IMR-90 (cell line): Measurements from ENCODE around the gene MAN1C1. TPM values are rescaled to one million over a fixed set of nuclear protein-coding genes. Genes with fewer than 3 reads are reported as not detected.

Experiments used
- ATAC-seq: fragments of 200-7000 bp; cut with Tn5 transposase; 2 replicates; pipeline ENCODE4 v1.9.1; 2020; ENCODE audit warnings: low read depth, mild to moderate bottlenecking, moderate library complexity
- BruUV-seq: library from RNA; stranded (reverse); fragments of 400-500 nt; replicated peaks from 2 replicates; lab custom pipeline; 2021; lab: Mats Ljungman, UMichigan
- CTCF ChIA-PET: fragments of 300-600 bp; formaldehyde crosslinking; extraction: SDS; loops from one replicate; lab custom pipeline; 2021; ENCODE audit warnings: antibody characterized with exemption; lab: Yijun Ruan, JAX
- POLR2A ChIA-PET: fragments of 300-600 bp; sonication (Branson Sonifier 250); formaldehyde crosslinking; loops from one replicate; lab custom pipeline; 2022; ENCODE audit warnings: antibody characterized with exemption; ENCODE audit not compliant: unreplicated experiment; lab: Charles Lee
- DNase-seq: peaks from one replicate; pipeline ENCODE4 v3.0.0; 2013
- H2AFZ ChIP-seq: replicated peaks from 2 replicates; pipeline ENCODE3; 2013; ENCODE audit warnings: low read length, mild to moderate bottlenecking; ENCODE audit not compliant: poor library complexity
- H2AK5ac ChIP-seq: 2 replicates; pipeline ENCODE4 v1.6.1; 2013; ENCODE audit warnings: low read depth, low read length, inconsistent platforms
- H2AK9ac ChIP-seq: replicated peaks from 2 replicates; pipeline ENCODE3; 2013; ENCODE audit warnings: mild to moderate bottlenecking, low read depth, low read length, moderate library complexity; ENCODE audit not compliant: poor library complexity
- H2BK120ac ChIP-seq: 2 replicates; pipeline ENCODE4 v1.6.1; 2013; ENCODE audit warnings: low read depth, low read length, inconsistent platforms
- H2BK15ac ChIP-seq: 3 replicates; pipeline ENCODE4 v1.6.1; 2013; ENCODE audit warnings: low read depth, low read length, inconsistent platforms
- H2BK20ac ChIP-seq: 2 replicates; pipeline ENCODE4 v1.6.1; 2013; ENCODE audit warnings: low read depth, mild to moderate bottlenecking, inconsistent platforms, low read length, moderate library complexity
- H2BK5ac ChIP-seq: 2 replicates; pipeline ENCODE4 v1.6.1; 2013; ENCODE audit warnings: mild to moderate bottlenecking, low read depth, low read length, inconsistent platforms; ENCODE audit not compliant: poor library complexity, severe bottlenecking
- H3K14ac ChIP-seq: replicated peaks from 2 replicates; pipeline ENCODE4 v1.6.1; 2013; ENCODE audit warnings: low read depth, low read length, inconsistent platforms
- H3K18ac ChIP-seq: 2 replicates; pipeline ENCODE4 v1.6.1; 2013; ENCODE audit warnings: low read depth, low read length, control low read depth
- H3K23ac ChIP-seq: 2 replicates; pipeline ENCODE4 v1.6.1; 2013; ENCODE audit warnings: low read depth, low read length, inconsistent platforms
- H3K27ac ChIP-seq: 2 replicates; pipeline ENCODE4 v1.5.1; 2013; ENCODE audit warnings: mild to moderate bottlenecking, control low read depth, low read length; ENCODE audit not compliant: insufficient read depth
- H3K27me3 ChIP-seq: 2 replicates; pipeline ENCODE4 v1.6.1; 2013; ENCODE audit warnings: low read length; ENCODE audit not compliant: control insufficient read depth, insufficient read depth
- H3K36me3 ChIP-seq: 2 replicates; pipeline ENCODE4 v1.6.1; 2013; ENCODE audit warnings: low read length, mixed read lengths; ENCODE audit not compliant: control insufficient read depth, insufficient read depth
- H3K4ac ChIP-seq: 2 replicates; pipeline ENCODE4 v1.6.1; 2013; ENCODE audit warnings: low read depth, low read length, inconsistent platforms
- H3K4me1 ChIP-seq: 2 replicates; pipeline ENCODE4 v1.6.1; 2013; ENCODE audit warnings: low read length, mixed read lengths; ENCODE audit not compliant: control insufficient read depth, insufficient read depth
- H3K4me2 ChIP-seq: 2 replicates; pipeline ENCODE4 v1.6.1; 2013; ENCODE audit warnings: low read depth, mild to moderate bottlenecking, control low read depth, low read length, moderate library complexity
- H3K4me3 ChIP-seq: 2 replicates; pipeline ENCODE4 v1.5.1; 2013; ENCODE audit warnings: low read depth, mild to moderate bottlenecking, control low read depth, low read length, moderate library complexity; ENCODE audit not compliant: insufficient read depth
- H3K56ac ChIP-seq: 2 replicates; pipeline ENCODE4 v1.6.1; 2013; ENCODE audit warnings: low read length, inconsistent platforms; ENCODE audit not compliant: insufficient read depth; ENCODE audit errors: extremely low read depth
- H3K79me1 ChIP-seq, 2 experiments: 2 replicates each; pipeline ENCODE4 v1.6.1; 2013; ENCODE audit warnings: low read length in 2 of 2, inconsistent platforms in 1 of 2, low read depth in 1 of 2
- H3K9ac ChIP-seq: 2 replicates; pipeline ENCODE4 v1.6.1; 2013; ENCODE audit warnings: low read depth, low read length, control low read depth
- H3K9me1 ChIP-seq: 2 replicates; pipeline ENCODE4 v1.6.1; 2013; ENCODE audit warnings: low read length, inconsistent platforms; ENCODE audit not compliant: insufficient read depth
- H3K9me3 ChIP-seq: 2 replicates; pipeline ENCODE4 v1.6.1; 2013; ENCODE audit warnings: low read length; ENCODE audit not compliant: control insufficient read depth, insufficient read depth
- H4K20me1 ChIP-seq: 2 replicates; pipeline ENCODE4 v1.6.1; 2013; ENCODE audit warnings: low read length, inconsistent platforms; ENCODE audit not compliant: insufficient read depth
- H4K5ac ChIP-seq: 2 replicates; pipeline ENCODE4 v1.6.1; 2013; ENCODE audit warnings: mild to moderate bottlenecking, low read depth, low read length, control low read depth
- H4K8ac ChIP-seq, 2 experiments: 2 replicates each; pipeline ENCODE4 v1.6.1; 2013; ENCODE audit warnings: low read depth in 2 of 2, low read length in 2 of 2, control low read depth in 1 of 2, inconsistent platforms in 1 of 2
- H4K91ac ChIP-seq: 2 replicates; pipeline ENCODE4 v1.6.1; 2013; ENCODE audit warnings: low read depth, low read length, inconsistent platforms; ENCODE audit not compliant: insufficient read depth
- BHLHE40 ChIP-seq: fragments of 150-350 bp; IDR thresholded peaks from 2 replicates; pipeline ENCODE4 v1.6.1; 2016; ENCODE audit warnings: mild to moderate bottlenecking, low read depth, low read length
- CEBPB ChIP-seq: IDR thresholded peaks from 2 replicates; pipeline ENCODE4 v1.6.1; 2012; ENCODE audit warnings: low read depth, low read length, improper control_type of control experiment
- CHD1 ChIP-seq: IDR thresholded peaks from 2 replicates; pipeline ENCODE4 v1.6.1; 2012; ENCODE audit warnings: low read depth, low read length, improper control_type of control experiment
- CTCF ChIP-seq: conservative IDR thresholded peaks from 2 replicates; pipeline ENCODE4 v1.5.1; 2012; ENCODE audit warnings: mild to moderate bottlenecking, low read depth, low read length, improper control_type of control experiment
- FOS ChIP-seq: fragments of 150-350 bp; IDR thresholded peaks from 2 replicates; pipeline ENCODE4 v1.6.1; 2016; ENCODE audit warnings: low read depth, low read length
- MAFK ChIP-seq: IDR thresholded peaks from 2 replicates; pipeline ENCODE4 v1.6.1; 2012; ENCODE audit warnings: low read depth, low read length, improper control_type of control experiment
- MAZ ChIP-seq: IDR thresholded peaks from 2 replicates; pipeline ENCODE4 v1.6.1; 2012; ENCODE audit warnings: low read depth, mild to moderate bottlenecking, low read length, improper control_type of control experiment, moderate library complexity, borderline replicate concordance
- MXI1 ChIP-seq: IDR thresholded peaks from 2 replicates; pipeline ENCODE4 v1.6.1; 2012; ENCODE audit warnings: low read depth, mild to moderate bottlenecking, low read length, moderate library complexity, borderline replicate concordance
- NFE2L2 ChIP-seq: fragments of 150-350 bp; IDR thresholded peaks from 2 replicates; pipeline ENCODE4 v1.6.1; 2016; ENCODE audit warnings: low read depth, mild to moderate bottlenecking, low read length
- POLR2A ChIP-seq: IDR thresholded peaks from 2 replicates; pipeline ENCODE4 v1.6.1; 2012; ENCODE audit warnings: mild to moderate bottlenecking, low read depth, low read length
- RAD21 ChIP-seq: IDR thresholded peaks from 2 replicates; pipeline ENCODE4 v1.6.1; 2012; ENCODE audit warnings: low read length, improper control_type of control experiment
- RCOR1 ChIP-seq: IDR thresholded peaks from 2 replicates; pipeline ENCODE4 v1.6.1; 2012; ENCODE audit warnings: mild to moderate bottlenecking, low read length, improper control_type of control experiment; ENCODE audit not compliant: insufficient replicate concordance
- RFX5 ChIP-seq: IDR thresholded peaks from 2 replicates; pipeline ENCODE4 v1.8.0; 2012; ENCODE audit warnings: low read depth, mild to moderate bottlenecking, low read length, moderate library complexity
- SMC3 ChIP-seq: fragments of 150-350 bp; IDR thresholded peaks from 2 replicates; pipeline ENCODE4 v1.6.1; 2016; ENCODE audit warnings: low read depth, mild to moderate bottlenecking, antibody characterized with exemption, low read length, moderate library complexity
- WGBS, 2 experiments: methylation state at CpG; one replicate each; pipeline versions ENCODE4 v1.1.5 to v1.1.7; 2013; ENCODE audit warnings: missing lambda C conversion rate in 2 of 2; ENCODE audit not compliant: insufficient read length in 1 of 2; ENCODE audit errors: extremely low coverage in 2 of 2; 5-methylcytosine and 5-hydroxymethylcytosine counted together
- dilution Hi-C: fragments of 300-500 bp; cut with HindIII; formaldehyde crosslinking; loops from one replicate; pipeline ENCODE4 v1.14.3; 2018; ENCODE audit warnings: low sequenced_read_pairs; ENCODE audit not compliant: unreplicated experiment
- in situ Hi-C: fragments of 300-500 bp; cut with MboI; formaldehyde crosslinking; loops from 3 replicates; pipeline ENCODE4 v1.14.3; 2019; ENCODE audit warnings: low sequenced_read_pairs, inconsistent platforms, mixed read lengths
- intact Hi-C: fragments of 100-400 bp; cut with micrococcal nuclease; formaldehyde crosslinking; loops from 2 replicates; pipeline ENCODE4 v1.10.0; 2022
- polyA plus RNA-seq, 3 experiments: library from polyadenylated mRNA; depleted of rRNA; stranded (reverse); fragments of >200 nt; gene quantifications; 2 replicates each; pipeline ENCODE4 v1.2.3, GENCODE V29; 2012; ENCODE audit warnings: low replicate concordance in 1 of 3
- total RNA-seq: library from RNA; depleted of rRNA; stranded (reverse); fragments of >200 nt; gene quantifications from 2 replicates; pipeline ENCODE4 v1.2.3, GENCODE V29; 2012
- TF ChIP-seq, protein P1 (sequence below): fragments of 150-350 bp; IDR thresholded peaks from 2 replicates; pipeline ENCODE4 v1.6.1; 2016; ENCODE audit warnings: low read depth, mild to moderate bottlenecking, low read length, moderate library complexity, borderline replicate concordance

The MAN1C1 gene
- total and polyA plus RNA-seq, 2 of the 4 experiments (the other 2 are of a cell fraction), result 3.2 to 11.3 TPM

GRCh38 chr1:25664357-25665199 is 48.0 kb downstream of the MAN1C1 start:
- Histone ChIP-seq H3K27me3 (no peaks in the 10 kb centered on the region), H4K91ac (no peak overlapping the region), H3K56ac (no peak overlapping the region), H2BK120ac (no peak overlapping the region), H4K8ac (no peak overlapping the region), H3K14ac (no peak overlapping the region), H3K4me3 (no peak overlapping the region), H3K4me2 (no peak overlapping the region), H3K4ac (no peak overlapping the region), H2AK5ac (no peak overlapping the region), H3K23ac (no peak overlapping the region), H3K9me3 (no peaks in the 10 kb centered on the region), H2BK20ac (no peak overlapping the region), H3K79me1 (no peaks in the 10 kb centered on the region), H2AFZ (no peak overlapping the region), H3K18ac (no peak overlapping the region), H3K4me1 (peaks cover 7% of the 10 kb centered on the region; the same call in 1 of the 2 replicates), H3K9me1 (peaks cover 4% of the 10 kb centered on the region; the same call in 1 of the 2 replicates), H2BK5ac (no peak overlapping the region), H4K20me1 (no peaks in the 10 kb centered on the region), H3K36me3 (no peaks in the 10 kb centered on the region), H2AK9ac (no peak overlapping the region), H3K27ac (no peak overlapping the region), H3K9ac (no peak overlapping the region), H2BK15ac (no peak overlapping the region), H4K5ac (no peak overlapping the region)
- intact Hi-C loops, result loop anchor here (5.0 kb wide), 1 partner anchor 47 kb away; the partner anchor contains the start of gene MAN1C1
- in situ Hi-C loops, result no loop called here
- dilution Hi-C loops, result no loop called here
- DNase-seq, result no peak
- BruUV-seq, result no TSS peak
- ChIA-PET CTCF (no interaction called here), POLR2A (no interaction called here)
- 86% methylated on average over 2 of the region's 14 CpGs; no CpG with 5 or more reads in 1 of the 2 experiments for WGBS, 2 experiments
- no peak for ATAC-seq
- TF ChIP-seq RAD21, result no peak
- no peak for TF ChIP-seq CEBPB
- TF ChIP-seq FOS, result no peak
- no peak for TF ChIP-seq MAFK
- no peak for TF ChIP-seq MXI1
- TF ChIP-seq CHD1, result no peak
- no peak for TF ChIP-seq RCOR1
- no peak for TF ChIP-seq RFX5
- no peak for TF ChIP-seq BHLHE40
- TF ChIP-seq MAZ, result no peak
- no peak for TF ChIP-seq SMC3
- TF ChIP-seq NFE2L2, result no peak
- no peak for TF ChIP-seq CTCF
- no peak for TF ChIP-seq POLR2A
- TF ChIP-seq, protein P1, sequence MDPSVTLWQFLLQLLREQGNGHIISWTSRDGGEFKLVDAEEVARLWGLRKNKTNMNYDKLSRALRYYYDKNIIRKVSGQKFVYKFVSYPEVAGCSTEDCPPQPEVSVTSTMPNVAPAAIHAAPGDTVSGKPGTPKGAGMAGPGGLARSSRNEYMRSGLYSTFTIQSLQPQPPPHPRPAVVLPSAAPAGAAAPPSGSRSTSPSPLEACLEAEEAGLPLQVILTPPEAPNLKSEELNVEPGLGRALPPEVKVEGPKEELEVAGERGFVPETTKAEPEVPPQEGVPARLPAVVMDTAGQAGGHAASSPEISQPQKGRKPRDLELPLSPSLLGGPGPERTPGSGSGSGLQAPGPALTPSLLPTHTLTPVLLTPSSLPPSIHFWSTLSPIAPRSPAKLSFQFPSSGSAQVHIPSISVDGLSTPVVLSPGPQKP, result no peak
